Activated effector memory CD4-positive, alpha-beta T cell treated with anti-CD3 and anti-CD28 coated beads, Interleukin-2, amount 50 U/mL, for 16 hours (primary cell): ENCODE results near the gene SLBP.
"Not testable (repeated sequence)": the region's sequence is repeated elsewhere in the genome, so short reads cannot be mapped to it uniquely, and the experiment has no call there.

ENCODE experiments used
- DNase-seq: peaks from one replicate; pipeline ENCODE4 v3.0.0-alpha.2; 2020

Gene SLBP

DNA sequence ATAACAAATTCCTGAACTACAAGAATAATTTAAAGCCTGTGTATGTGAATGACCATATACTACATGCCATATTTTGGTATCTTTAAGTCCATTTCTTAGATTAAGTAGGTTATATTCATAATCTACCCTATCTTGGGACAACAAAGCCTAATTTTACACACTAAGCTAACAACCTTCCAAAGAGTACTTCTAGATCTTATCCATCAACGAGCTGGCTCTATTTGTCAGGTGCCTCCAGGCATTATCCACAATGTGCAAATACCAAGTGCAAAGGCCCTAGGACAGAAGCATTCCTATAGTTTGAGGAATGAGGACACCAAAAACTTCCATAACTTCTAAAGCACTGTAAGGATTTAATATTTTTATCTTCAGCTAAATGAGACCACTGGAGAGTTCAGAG, 3.5 kb downstream of the SLBP start:
- no peak for DNase-seq

DNA sequence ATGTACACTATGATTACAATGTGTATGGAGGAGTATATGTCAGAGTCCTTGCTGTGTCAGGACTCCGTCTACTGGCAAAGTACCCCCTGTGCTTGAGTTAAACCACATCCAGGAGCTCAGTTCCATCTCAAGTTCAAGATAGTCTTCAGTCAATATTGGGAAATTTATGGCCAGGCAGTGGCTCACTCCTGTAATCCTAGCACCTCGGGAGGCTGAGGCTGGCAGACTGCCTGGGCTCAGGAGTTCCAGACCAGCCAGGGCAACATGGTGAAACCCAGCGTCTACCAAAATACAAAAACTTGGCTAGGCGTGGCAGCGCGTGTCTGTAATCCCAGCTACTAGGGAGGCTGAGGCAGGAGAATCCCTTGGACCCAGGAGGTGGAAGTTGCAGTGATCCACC, 5.8 kb downstream of the SLBP start:
- no peak for DNase-seq

DNA sequence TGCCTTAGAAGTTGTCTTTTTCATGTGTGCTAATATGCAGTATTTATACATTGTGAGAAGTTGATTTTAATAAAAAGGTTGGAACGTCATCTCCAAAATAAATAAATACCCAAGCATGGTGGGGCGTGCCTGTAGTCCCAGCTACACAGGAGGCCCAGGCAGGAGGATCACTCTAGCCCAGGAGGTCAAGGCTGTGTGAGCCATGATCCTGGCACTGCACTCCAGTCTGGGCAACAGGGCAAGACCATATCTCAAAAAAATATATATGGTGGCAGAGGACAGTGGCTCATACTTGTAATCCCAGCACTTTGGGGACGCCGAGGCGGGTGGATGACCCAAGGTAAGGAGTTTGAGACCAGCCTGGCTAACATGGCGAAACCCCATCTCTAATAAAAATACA, 6.4 kb downstream of the SLBP start:
- DNase-seq: no peak

DNA sequence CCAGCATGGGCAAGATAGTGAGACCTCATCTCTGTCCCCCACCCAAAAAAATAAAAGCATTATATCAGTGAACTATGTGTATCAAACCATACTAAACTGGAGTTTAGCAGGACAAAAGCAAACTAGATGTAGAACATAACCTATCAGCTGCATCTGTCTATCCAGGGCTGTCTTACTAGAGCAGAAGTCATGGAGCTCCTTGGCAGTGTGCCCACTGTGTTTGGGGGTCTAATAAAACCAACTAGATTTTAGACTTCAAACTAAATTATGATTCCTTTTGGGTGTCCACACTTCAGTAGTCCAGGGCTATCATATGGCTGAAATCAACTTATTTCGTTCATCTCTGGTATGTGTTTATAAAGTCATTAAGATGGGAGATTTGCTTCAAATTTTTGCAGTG, 8.3 kb downstream of the SLBP start:
- DNase-seq: no peak

DNA sequence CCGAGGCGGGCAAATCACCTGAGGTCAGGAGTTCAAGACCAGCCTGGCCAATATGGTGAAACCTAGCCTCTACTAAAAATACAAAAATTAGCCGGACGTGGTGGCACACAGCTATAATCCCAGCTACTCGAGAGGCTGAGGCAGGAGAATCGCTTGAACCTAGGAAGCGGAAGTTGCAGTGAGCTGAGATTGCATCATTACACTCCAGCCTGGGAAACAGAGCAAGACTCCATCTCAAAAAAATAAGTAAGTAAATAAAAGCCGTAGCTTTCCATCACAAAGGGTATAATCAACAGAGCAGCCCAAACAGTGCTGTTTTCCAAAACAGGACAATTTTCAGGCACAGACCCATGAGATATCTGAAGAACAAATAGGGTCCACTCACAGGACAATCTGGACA, 10.4 kb downstream of the SLBP start:
- DNase-seq: not testable (repeated sequence)

DNA sequence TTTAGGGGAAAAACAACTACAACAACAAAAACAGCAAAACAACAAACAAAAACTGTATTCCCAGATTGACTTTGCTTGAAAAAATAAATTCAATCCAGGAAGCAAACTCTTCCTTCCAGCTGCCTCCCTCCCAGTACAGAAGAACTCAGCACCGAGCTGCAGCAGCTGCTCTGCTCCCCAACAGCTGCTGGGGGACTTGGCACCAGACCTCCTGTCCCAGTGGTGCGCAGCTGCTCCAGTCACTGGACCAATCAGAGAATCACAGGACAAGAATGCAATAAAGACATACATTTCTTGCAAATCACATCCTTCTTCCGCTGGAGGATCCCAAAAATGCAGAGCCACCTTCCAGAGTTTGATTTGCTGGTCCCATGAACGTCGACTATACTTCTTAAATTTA, 16.2 kb downstream of the SLBP start:
- no peak for DNase-seq

DNA sequence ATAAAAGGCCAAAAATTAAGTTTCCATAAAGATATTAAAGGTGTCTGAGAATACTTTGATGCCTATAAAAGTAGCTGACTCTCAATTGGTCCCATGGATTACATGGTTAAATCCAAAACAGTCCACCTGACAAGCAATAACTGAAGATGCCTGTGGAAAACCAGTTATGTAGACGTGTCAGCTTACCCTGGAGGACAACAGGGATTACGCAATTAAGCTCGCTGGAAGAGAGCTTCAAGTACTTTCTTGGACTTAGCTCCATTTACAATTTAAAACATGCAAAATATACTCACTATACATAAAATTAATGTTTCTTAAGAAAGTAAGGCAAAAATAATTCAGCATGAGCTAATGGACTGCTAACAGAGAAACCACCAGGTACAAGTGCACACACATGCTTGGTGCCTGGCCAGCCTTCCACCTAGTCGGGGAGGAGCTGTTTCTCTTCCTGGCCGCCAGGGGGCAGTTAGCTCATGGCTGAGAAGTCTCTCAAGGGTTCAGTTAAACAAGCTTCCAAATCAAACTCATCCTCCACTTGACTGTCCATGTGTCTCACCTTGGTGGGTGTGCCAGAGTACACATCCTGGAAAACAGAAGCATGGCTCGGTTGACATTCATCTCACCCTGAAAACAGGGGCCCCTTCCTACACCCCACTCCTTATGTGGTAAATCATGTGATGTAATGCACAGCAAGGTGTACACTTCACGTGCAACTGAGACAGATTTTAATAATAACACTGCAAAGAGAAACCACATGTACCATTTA, 18.8 kb downstream of the SLBP start:
- peak; percentile 92 for DNase-seq

DNA sequence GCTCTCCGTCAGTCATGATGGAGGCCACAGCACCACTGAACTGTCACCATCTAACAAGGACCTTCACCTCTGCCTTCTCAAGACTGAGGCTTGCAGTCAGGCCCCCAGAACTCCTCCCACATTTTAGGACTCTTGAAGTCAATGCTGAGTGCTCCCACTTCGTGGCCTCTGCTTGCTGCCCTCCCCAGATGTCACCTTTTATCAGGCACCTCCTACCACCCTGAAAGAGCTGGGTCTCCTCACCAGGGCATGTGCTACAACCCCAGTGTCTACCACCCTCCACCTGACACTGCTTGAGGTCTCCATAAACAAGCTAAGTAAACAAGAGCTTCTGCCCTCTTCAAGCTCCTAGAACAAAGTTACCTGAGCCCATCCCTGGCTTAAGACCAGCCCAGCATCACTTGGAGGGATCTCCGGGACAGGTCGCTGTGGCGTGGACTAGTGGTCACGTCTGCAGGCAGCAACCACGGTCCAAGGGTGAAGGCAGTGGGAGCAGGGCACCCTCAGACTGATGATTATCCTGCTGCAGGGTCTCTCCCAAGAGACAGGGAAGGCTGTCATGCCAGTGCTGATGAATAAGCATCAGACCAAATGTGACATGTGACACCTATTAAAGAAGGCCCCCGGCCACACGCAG, 20.3 kb downstream of the SLBP start:
- DNase-seq: no peak

DNA sequence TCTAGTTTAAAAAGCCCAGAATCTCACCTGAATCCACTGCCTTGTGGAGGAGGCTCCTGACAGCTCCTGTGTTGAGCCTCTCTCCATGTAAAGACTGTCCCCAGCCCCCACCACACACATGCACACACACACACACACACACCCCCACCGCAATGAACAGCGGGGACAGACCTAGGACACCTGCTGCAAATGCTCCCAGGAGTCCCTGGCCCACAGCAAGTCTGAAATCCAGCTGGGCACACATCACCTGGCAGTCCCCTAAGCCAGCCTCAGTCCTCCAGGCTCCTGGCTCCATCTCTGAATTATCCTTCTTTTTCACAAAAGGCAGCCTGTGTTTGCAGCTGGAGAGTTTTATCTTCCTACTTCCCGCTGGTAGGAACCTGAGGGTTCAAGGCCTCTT, 21.4 kb downstream of the SLBP start:
- DNase-seq: no peak

DNA sequence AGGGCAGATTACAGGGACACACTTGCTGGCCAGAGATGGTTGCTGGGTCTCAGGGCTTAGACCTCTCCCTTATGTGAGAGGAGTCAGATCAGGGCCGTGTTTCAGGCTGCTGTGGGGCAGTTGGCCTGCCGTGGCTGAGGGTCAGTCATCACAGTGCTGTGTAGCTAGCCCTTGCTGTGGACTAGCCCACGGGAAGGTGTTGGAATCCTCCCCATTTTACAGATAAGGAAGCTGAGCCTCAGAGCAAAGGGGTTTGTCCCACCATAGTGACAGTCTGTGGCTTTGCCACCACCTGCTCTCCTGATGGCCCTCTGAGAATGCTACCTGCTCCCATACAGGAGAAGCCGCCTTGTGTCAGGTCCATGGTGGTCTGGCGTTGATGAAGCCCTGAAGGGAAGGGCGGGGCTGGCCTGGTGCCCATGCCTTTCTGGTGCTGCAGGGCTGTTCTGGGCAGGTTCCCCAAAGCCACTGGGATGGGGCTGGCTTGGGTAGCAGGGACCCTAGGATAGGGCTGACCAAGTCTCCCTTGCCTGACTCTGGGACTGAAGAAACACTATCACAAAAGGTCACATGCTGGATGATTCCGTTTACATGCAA, 25.6 kb downstream of the SLBP start:
- DNase-seq: no peak

DNA sequence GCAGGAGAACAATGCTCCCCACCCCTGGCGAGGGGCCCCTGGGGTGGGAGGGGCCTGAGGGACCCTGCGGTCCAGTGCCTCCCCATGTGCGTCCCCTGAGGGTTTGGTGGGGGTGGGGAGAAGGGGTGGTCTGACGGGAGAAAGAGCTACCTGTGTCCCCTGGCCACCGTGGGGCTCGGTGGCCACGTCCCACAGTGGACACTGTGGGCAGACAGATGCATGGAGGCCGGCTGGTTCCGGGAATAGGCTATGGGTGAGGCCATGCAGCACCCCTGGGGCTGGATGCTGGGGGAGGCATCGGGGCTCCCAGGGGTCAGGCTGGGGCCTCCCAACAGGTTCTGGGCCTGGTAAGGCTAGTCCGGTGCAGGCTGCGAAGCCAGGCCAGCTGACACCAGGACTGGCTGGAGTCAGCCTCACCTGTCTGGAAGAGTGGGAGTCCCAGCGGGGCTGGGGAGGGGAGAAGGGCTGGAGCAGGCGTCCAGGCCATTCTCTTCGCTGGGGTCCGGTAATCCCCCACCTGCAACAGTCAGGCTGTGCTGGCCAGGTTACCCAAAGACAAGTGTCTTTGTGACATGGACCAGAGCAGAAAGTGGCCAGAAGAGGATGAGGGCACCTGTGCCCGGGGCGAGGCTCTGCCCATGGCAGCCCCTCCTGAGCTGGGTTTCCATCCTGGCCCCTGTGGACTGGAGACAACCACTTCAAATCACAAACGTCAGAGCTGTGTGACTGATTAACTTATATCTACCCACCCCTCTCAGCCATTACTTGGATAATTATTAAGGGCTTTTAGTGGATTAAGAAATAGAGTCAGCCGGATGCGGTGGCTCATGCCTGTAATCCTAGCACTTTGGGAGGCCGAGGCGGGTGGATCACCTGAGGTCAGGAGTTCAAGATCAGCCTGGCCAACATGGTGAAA, 26.6 kb downstream of the SLBP start:
- DNase-seq: no peak

DNA sequence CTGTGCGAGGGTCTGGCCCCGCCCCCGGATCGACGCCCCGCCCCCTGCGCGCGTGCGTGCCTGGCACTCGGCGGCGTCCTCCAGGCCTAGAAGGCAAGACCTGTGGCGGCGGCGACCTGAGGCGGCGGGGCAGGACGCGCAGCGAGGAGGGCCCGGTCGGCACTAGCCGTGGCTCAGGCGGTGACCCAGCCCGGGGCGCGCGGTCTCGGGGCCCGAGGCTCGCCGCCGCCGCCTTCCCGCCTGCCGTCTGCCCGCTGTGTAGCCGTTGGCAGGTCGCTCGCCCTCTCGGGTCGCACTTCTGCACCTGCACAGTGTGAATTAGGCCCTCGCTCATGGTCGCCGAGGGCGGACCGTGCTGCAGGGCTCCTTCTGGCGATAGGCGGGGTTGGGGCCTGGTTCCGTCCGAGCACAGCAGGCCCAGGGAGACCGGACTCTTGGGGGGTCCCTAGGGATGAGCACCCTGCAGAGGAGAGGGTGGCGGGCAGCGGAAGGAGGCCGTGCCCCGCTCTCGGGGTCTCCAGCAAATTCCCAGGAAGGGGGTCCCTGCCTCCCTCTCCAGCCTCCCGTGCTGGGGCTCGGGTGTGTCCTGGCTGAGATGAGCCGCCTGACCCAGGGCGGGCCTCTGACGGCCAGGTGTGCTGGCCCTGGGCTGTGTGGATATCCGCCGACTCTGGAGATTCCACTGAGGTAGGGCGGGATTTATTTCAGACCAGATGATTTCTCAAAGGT, 27.4 kb downstream of the SLBP start:
- no peak for DNase-seq

DNA sequence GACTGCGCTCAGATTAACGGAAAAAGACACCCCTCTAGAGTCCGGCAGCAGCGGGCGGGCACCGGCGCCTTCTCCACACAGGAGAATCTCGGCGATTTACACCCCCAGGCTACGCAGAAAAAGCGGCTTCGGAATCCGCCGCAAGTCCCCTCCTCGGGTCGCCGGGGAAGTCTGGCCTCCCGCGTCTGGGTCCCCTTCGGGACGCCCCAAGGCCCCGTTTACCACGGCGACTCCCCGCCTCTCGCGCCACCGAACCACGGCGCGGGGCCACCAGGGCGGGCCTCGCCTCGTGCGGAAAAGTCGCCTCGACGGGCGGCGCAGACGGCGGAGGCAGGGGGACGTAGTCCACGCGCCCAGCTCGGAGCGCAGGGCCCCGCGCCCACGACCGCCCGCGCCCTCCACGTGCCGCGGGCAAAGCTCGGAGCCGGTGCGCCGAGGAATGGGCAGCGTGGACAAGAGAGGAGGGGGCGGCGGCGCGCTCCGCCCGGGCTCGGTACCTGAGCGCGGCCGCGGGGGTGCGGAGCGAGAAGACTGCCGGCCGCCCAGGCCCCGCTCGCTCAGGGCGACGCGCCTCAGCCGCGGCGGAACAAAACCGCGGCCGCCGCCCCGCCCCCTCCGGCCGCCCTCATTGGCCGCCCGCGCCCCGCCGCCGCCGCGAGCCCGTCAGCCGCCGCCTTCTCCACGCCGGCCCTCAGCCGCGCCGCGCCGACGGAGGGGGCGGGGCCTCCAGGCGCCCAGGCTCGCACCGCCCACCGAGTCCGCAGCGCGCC, 28.2 kb downstream of the SLBP start, which contains the start of gene FAM53A:
Gene FAM53A (minus strand): TSS at position 578 of the 770 bp plus-strand sequence. CDS start 15,572 bp downstream, outside the sequence.
- DNase-seq: peak; percentile 96

DNA sequence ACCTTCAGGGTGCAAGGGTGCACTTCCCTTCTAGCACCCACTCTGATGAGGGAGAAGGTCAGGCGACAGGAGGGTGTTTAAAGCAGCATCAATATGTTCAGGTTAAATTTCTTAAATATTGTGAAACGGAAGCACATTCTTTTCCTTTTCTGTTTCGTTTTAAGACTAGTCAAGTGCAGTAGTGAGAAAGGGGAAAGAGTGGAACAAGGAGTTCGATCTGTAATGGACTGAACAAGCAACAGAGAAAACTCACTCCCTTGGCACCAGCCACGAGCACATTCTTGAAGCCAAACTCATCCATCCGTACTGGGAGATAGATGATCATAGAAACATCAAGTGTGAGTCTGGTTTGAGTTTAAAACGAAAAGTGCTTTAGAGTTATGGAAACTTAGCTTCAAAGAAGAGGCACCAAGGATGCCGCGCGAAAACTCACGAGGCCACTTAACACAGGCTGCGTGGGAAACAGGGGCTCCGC, 28.8 kb downstream of the SLBP start:
- no peak for DNase-seq

DNA sequence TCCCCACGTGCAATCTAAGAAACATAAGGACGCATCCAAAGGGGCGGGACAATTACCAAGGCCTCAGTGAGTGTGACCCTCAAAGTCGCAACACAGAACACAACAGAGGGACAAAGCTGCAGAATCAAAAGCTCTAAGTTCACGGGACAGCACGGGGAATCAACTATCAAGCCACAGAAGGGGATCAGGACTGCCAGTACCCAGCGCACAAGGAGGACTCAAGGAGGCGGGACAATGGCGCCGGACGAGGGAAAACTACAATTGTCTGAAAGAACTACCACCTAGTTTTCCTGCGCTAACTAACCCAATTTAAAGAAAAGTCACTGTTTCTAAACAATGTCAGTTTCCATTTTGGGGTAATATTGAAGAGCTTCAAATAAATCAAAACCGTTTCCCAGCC, 29.3 kb downstream of the SLBP start:
- DNase-seq: no peak

DNA sequence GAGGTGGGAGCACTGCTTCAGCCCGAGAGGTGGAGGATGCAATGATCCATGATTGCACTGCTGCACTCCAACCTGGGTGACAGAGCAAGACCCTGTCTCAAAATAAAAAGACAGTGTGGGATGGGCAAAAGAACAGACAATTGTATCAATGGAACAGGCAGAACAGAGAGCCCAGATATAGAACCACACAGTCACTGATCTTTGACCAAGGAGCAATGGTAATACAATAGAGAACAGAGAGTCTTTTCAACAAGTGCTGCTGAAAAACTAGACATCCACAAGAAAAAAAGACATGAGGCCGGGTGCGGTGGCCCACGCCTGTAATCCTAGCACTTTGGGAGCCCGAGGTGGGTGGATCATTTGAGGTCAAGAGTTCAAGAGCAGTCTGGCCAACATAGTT, 33.9 kb downstream of the SLBP start:
- no peak for DNase-seq

DNA sequence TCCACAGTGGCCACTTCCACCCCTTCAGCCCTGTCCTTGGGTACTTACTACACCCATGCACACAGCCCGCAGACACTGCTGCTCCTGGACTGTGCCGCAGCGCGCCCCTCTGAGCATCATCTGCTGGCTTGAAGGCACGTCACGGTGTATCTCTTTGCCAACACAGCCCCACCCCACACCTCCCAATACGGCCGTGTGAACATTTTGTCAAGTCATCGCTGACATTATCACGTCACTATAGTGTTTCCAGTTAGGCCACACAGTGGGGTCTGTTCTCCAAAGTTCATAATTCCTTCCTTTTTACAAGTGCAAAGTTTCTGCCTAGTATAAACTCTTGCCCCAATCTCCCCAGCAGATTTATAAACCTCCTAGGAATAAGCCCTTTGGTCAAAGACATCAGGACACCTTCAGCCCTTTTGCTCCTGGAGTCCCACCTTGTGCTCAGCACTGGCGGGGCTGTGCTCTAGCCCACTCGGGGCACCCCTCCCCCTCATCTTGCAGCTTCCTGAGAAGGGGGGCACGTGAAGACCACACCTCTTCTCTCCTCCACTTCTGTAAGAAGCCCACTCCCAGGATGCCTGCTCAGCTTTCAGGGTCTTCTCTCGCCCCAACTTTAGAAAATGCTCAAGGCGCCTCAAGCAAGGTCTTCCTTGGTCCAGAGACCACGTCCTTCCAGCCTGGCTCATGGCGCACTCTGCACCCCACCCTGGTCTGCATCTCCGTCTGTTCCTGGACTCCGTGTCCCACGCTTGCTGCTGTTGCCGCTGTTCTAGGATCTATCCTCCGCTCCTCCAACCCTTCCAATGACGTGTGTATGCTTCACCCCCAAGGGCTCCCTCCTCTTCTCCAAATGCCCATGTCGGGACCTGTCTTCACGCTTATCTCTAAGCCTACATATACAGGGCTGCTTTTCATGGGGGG, 35.3 kb downstream of the SLBP start:
- no peak for DNase-seq

DNA sequence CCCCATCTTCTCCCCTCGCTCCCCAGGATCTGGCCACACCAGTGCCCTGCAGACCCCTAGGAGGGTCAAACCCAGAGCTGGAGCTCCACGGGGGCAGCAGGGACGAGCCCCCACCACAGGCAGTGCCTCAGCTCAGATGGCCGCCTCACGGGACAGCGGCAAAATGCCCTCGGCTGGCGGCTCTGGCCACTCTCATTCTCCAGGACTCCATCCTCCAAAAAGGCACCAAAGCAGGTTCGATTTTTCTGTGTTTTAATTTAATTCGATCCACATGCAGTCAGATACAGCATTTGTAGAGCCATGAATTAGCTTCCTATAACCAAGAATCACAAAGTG, 36.3 kb downstream of the SLBP start:
- DNase-seq: no peak

DNA sequence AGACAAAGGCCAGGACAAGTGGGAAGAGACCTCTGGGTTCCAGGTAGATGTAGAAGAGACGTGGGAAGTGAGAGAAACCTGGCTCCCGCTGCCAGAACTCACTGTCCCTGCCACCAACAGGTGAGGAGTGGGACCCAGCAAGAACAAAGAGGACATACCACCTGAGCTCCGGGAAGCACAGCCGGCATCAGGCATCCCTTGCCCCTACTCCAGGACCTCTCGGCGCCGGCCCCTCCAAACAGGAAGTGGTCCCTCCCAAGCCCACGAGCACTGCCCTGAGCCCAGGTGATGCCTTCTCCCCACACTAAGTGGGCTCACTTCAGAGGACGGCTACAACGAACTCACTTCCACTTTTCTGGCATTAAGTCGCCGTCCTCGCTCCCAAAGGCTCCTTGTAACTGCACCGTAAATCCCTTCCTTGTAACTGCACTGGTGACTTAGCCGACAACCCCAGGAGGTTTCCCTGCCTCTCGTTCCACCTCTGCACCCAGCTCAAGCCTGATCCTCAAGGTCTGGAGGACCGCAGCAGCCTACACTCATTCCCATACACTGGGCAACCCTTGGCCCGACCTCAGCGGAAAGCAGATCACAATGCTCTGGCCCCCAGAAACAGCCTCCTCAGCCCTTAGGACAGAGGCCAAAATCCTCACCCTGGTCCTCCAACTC, 36.9 kb downstream of the SLBP start:
- no peak for DNase-seq

DNA sequence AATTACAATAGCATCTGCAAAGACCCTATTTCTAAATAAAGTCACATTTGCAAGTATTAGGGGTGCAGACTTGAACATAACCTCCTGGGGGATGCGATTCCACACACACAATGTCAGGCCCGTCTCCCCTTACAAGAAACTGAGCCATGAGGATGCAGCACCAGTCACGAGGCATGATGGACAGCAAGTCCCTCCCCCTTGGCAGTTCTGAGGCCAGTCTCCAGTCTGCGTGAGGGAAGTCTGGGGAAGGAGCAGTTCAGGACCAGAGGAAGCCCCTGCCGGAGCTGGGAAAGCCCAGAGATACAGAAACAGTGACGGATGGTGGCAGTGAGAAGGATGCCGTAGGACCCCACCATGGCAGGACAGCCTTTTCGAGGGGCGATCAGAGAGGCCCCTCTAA, 37.4 kb downstream of the SLBP start:
- no peak for DNase-seq
